ENCODE measurements around the gene ING1. TPM values are rescaled to one million over a fixed set of nuclear protein-coding genes. Genes with fewer than 3 reads are reported as not detected.
"Not testable (repeated sequence)": the region's sequence is repeated elsewhere in the genome, so short reads cannot be mapped to it uniquely, and the experiment has no call there.

Gene ING1
- total RNA-seq, 1 donor from 2014 or later = 26.8 TPM

- Mint-ChIP-seq H3K27ac (ENCODE audit: unreplicated experiment) (no peak overlapping the region), H3K36me3 (ENCODE audit: low read depth) (no peaks in the 10 kb centered on the region), H3K4me3 (no peak overlapping the region), H3K4me1 (peaks cover 11% of the 10 kb centered on the region), H3K9me3 (no peaks in the 10 kb centered on the region), H3K27me3 (ENCODE audit: low read depth) (no peaks in the 10 kb centered on the region)
- no peak for DNase-seq (ENCODE audit: low read depth, low spot score)
- TF ChIP-seq, protein P1, sequence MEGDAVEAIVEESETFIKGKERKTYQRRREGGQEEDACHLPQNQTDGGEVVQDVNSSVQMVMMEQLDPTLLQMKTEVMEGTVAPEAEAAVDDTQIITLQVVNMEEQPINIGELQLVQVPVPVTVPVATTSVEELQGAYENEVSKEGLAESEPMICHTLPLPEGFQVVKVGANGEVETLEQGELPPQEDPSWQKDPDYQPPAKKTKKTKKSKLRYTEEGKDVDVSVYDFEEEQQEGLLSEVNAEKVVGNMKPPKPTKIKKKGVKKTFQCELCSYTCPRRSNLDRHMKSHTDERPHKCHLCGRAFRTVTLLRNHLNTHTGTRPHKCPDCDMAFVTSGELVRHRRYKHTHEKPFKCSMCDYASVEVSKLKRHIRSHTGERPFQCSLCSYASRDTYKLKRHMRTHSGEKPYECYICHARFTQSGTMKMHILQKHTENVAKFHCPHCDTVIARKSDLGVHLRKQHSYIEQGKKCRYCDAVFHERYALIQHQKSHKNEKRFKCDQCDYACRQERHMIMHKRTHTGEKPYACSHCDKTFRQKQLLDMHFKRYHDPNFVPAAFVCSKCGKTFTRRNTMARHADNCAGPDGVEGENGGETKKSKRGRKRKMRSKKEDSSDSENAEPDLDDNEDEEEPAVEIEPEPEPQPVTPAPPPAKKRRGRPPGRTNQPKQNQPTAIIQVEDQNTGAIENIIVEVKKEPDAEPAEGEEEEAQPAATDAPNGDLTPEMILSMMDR (conservative IDR thresholded peaks at IDR 0.05) = no peak
Measured at GRCh38 chr13:110722971-110723370, 9.5 kb downstream of the ING1 start.

DNA sequence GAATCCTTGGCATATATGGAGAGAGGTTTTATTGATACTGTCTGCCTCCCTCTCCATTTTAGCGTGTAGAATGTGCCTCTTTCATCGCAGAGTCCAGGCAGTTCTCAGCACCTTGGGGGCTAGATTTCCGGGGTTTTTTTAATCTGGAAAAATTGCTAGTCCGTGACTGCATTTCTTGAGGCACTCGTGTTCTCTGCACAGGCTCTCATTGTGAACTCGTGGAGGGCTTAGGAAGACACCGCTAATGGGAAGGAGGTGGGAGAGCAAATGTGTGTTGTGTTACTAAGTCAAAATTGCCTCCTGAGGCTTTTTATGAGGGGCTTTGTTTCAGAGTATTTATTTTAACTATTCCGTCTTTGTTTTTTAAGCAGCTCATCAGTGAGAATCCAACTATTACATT lies 10.1 kb downstream of the ING1 start:
- peaks cover 7% of the 10 kb centered on the region for H3K4me1 Mint-ChIP-seq
- H3K36me3 Mint-ChIP-seq (ENCODE audit: low read depth) = no peaks in the 10 kb centered on the region
- no peaks in the 10 kb centered on the region for H3K27me3 Mint-ChIP-seq (ENCODE audit: low read depth)
- TF ChIP-seq, protein P1 (conservative IDR thresholded peaks at IDR 0.05) = no peak
- no peak overlapping the region for H3K27ac Mint-ChIP-seq (ENCODE audit: unreplicated experiment)
- no peaks in the 10 kb centered on the region for H3K9me3 Mint-ChIP-seq
- H3K4me3 Mint-ChIP-seq = no peak overlapping the region
- DNase-seq (ENCODE audit: low read depth, low spot score) = no peak

DNA sequence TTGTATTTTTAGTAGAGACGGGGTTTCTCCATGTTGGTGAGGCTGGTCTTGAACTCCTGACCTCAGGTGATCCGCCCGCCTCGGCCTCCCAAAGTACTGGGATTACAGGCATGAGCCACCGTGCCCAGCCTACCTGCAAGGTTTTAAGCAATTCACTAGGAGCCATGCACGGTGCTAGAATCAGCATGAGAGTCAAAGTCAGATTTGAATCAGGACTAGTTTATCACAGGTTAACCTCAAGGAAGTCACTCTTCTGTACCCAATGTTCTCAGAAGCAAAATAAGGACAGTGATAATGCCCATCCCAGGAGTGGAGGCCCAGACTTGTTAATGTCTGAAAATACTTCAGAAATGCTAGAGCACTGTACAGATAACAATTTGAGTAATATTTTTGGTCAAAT lies 12.7 kb downstream of the ING1 start:
- not testable (repeated sequence) for DNase-seq (ENCODE audit: low read depth, low spot score); H3K36me3 Mint-ChIP-seq (ENCODE audit: low read depth); H3K4me3 Mint-ChIP-seq; H3K27ac Mint-ChIP-seq (ENCODE audit: unreplicated experiment); H3K27me3 Mint-ChIP-seq (ENCODE audit: low read depth); H3K9me3 Mint-ChIP-seq; H3K4me1 Mint-ChIP-seq

GRCh38 chr13:110726726-110727125 lies 13.2 kb downstream of the ING1 start:
- Mint-ChIP-seq H3K27ac (ENCODE audit: unreplicated experiment) (no peak overlapping the region), H3K4me3 (no peak overlapping the region), H3K4me1 (peaks cover 4% of the 10 kb centered on the region), H3K9me3 (no peaks in the 10 kb centered on the region), H3K27me3 (ENCODE audit: low read depth) (no peaks in the 10 kb centered on the region), H3K36me3 (ENCODE audit: low read depth) (no peaks in the 10 kb centered on the region)
- no peak for DNase-seq (ENCODE audit: low read depth, low spot score)
- TF ChIP-seq, protein P1 (conservative IDR thresholded peaks at IDR 0.05) = no peak

DNA sequence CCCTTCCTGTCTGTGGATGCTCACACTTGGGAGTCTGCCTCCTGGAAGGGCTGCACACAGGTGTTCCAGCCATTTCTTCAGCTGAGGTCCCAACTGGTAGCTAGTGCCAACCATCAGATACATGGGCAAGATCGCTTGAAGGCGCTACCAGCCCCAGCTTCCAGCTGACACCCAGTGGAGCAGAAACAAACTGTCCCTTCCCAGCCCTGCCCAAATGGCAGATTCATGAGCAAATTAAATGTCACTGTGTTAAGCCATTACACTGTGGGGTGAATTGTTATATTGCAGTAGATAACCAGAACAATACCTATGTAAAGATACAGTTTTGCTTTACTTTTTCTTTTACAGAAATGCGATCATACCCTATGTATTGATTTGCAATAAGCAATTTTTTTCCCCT lies 17.6 kb downstream of the ING1 start:
- Mint-ChIP-seq H3K4me1 (no peaks in the 10 kb centered on the region), H3K27ac (ENCODE audit: unreplicated experiment) (no peak overlapping the region), H3K4me3 (no peak overlapping the region), H3K36me3 (ENCODE audit: low read depth) (peaks cover 3% of the 10 kb centered on the region), H3K9me3 (peaks cover 2% of the 10 kb centered on the region), H3K27me3 (ENCODE audit: low read depth) (no peaks in the 10 kb centered on the region)
- TF ChIP-seq, protein P1 (conservative IDR thresholded peaks at IDR 0.05) = no peak
- no peak for DNase-seq (ENCODE audit: low read depth, low spot score)

GRCh38 chr13:110734561-110734960 lies 21.1 kb downstream of the ING1 start:
- H3K9me3 Mint-ChIP-seq = peaks cover 13% of the 10 kb centered on the region
- no peak overlapping the region for H3K27ac Mint-ChIP-seq (ENCODE audit: unreplicated experiment)
- H3K4me1 Mint-ChIP-seq = no peaks in the 10 kb centered on the region
- no peaks in the 10 kb centered on the region for H3K27me3 Mint-ChIP-seq (ENCODE audit: low read depth)
- TF ChIP-seq, protein P1 (conservative IDR thresholded peaks at IDR 0.05) = no peak
- no peak for DNase-seq (ENCODE audit: low read depth, low spot score)
- peaks cover 16% of the 10 kb centered on the region for H3K36me3 Mint-ChIP-seq (ENCODE audit: low read depth)
- no peak overlapping the region for H3K4me3 Mint-ChIP-seq
